GM19328 (cell line): ENCODE data around the gene FAM222A.

ENCODE experiments used
- ATAC-seq: cut with Tn5 transposase; IDR thresholded peaks from one replicate; pipeline ENCODE4 v1.9.1; 2021; ENCODE audit warnings: mild to moderate bottlenecking, moderate library complexity; ENCODE audit not compliant: unreplicated experiment

The FAM222A gene

DNA sequence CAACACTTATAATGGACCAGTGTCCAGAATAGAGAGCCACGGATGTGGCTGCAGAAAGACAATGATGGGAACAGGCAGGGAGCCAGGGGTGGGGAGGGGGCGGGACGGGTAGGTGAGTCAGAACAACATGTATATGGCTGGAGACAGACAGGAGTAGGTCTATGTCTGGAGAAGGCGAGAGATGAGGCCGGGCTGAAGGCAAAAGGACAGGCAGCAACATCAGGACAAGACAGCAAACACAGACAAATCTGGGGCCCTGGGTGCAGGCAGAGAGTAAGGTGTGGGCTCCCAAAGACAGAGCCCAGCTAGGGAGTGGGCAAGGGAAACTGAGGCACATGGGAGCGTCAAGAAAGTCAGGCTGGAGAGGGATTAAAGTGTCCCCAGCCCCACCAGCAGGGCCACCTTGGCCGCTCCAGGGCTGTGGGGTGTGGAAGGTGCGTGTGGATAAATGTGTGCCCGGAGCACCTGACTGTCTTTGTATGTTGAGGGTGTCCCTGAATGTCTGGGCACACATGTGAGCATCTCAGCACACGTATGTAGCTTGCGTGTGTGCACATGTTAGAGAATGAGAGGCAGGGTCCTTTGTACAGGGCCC lies 44.1 kb downstream of the FAM222A start:
- no peak for ATAC-seq

GRCh38 chr12:109758426-109759420 lies 45.1 kb downstream of the FAM222A start:
- no peak for ATAC-seq

DNA sequence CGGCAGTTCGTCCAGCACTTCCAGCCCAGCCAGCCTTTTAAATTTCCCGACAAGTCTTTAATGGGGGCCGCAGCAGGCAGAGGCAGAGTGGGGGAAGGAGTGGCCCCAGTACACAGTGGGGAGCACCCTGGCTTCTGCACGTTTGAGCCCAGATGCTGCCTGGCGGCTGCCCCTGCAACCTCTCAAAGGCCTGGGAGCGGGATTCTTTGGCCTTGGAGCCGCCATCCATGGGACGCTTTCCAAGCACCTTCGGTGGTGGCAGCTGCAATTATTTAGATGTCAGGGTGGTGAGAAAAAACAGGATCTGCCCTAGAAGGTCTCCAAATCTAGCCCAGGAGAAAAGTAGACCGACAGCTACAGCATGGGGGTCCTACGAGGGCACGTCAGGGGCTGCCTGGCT lies 46.0 kb downstream of the FAM222A start:
- ATAC-seq, result no peak

GRCh38 chr12:109760031-109760929 lies 46.7 kb downstream of the FAM222A start:
- no peak for ATAC-seq

GRCh38 chr12:109760930-109761921 lies 47.6 kb downstream of the FAM222A start:
- ATAC-seq, result no peak

DNA sequence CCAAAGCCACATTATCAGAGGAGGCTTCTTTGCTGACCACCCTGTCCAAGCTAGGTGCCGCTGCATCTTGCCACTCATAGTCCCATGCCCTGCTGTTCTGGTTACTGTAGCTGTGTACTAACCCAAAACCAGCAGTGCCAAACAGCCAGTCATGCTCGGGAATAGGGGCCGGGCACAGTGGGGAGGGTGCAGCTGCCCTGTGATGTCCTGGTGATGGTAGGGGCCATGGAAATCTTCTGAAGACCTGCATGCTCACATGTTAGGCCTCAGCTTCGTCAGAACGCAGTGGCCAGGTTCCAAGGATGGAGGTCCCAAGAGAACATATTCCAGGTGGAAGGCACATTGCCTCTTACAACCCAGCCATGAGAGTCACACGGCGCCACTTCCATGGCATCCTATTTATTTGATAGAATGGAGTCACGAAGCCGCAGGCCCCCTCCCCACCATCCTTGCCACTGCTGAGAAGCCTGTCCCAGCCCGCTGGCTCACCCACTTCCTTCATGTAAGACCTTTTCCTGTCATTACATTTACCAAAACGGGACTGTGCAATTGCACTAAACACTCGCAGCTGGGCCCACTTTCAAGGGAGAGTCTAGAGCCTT lies 48.5 kb downstream of the FAM222A start:
- no peak for ATAC-seq

DNA sequence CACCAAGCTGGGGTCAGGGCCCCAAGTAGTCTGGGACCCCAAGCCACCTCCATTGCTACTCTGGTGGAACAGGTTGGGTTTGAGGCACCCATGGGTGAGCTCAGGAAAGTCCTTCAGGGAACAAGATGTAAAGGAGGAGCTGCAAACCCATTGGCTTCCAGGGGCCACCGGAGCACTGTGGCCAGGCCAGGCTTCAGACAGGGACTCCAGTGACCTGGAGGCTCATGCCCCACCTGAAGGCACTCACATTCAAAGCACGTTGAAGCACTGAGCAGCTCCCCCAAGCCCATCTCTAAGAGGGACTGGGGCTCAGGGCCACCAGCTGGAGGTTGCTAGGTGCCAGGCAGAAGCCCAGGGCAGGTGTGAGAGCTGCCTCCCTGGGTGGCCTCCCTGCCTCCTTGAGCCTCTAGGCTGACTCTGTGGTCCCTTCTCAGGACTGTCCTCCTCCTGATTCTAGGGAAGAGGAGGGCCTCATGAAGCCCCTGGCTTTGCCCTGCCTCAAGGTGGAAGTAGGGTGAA lies 49.1 kb downstream of the FAM222A start:
- ATAC-seq, result no peak

DNA sequence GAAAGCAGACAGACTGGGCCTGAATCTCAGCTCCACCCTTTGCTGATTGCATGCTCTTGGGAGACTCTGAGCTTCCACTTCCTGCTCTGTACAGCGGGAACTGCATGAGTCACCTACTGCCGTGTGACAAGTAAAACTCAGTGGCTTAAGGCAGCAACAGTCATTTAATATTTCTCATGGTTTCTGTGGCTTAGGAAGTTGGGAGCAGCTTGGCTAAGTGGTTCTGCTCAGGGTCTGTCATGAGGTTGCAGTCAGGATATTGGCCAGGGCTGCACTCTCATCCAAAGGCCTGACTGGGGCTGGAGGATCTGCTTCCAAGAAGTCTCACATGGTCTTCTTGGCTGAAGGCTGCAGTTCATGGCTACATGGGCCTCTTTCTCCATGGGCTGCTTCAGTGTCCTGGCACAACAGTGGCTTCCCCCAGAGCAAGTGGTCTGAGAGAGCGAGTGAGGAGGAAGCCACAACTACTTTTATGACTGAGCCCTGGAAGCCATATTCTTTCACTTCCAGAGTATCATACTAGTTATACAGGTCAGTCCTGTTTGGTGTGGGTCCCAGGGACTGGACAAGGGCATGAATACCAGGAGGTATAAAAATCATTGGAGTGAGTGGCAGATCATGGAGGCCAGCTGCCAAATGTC lies 49.7 kb downstream of the FAM222A start:
- ATAC-seq, result no peak

GRCh38 chr12:109764123-109764522 lies 50.5 kb downstream of the FAM222A start:
- ATAC-seq, result no peak

DNA sequence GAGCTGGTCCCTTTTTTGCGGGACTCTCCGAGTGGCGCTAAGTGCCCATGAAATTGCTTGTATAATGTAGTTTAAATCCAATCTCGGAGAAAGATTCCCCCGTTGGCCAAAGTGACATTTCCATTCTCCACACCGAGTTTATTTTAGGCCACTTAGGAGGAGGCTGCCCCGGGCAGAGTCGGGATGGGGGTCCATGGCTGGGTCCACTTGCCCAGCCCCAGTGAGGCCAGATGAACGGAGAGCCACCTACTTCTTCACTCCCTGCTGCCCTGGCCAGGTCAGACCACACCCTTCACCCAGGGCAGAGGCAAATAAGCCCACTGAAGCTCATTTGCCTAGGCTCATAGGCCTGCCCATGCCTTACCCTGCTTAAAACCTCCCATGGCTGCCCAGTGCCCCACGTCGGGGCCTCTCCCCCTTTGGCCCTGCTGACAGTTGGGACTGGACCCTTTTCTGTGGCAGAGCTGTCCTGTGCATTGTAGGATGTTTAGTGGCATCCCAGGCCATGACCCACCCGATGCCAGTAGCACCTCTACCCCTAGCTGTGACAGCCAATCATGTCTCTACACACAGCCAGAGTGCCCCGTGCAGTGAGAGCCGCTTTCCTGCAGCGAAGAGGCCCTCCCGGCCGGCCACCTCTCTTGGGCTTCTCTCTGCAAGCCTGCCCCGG lies 51.3 kb downstream of the FAM222A start:
- ATAC-seq, result no peak

- ATAC-seq, result no peak
Measured at GRCh38 chr12:109765446-109765810, 51.8 kb downstream of the FAM222A start.

- ATAC-seq, result no peak
Measured at GRCh38 chr12:109766251-109766778, 52.7 kb downstream of the FAM222A start.

- ATAC-seq, result no peak
Measured at GRCh38 chr12:109767456-109767855, 53.8 kb downstream of the FAM222A start.

DNA sequence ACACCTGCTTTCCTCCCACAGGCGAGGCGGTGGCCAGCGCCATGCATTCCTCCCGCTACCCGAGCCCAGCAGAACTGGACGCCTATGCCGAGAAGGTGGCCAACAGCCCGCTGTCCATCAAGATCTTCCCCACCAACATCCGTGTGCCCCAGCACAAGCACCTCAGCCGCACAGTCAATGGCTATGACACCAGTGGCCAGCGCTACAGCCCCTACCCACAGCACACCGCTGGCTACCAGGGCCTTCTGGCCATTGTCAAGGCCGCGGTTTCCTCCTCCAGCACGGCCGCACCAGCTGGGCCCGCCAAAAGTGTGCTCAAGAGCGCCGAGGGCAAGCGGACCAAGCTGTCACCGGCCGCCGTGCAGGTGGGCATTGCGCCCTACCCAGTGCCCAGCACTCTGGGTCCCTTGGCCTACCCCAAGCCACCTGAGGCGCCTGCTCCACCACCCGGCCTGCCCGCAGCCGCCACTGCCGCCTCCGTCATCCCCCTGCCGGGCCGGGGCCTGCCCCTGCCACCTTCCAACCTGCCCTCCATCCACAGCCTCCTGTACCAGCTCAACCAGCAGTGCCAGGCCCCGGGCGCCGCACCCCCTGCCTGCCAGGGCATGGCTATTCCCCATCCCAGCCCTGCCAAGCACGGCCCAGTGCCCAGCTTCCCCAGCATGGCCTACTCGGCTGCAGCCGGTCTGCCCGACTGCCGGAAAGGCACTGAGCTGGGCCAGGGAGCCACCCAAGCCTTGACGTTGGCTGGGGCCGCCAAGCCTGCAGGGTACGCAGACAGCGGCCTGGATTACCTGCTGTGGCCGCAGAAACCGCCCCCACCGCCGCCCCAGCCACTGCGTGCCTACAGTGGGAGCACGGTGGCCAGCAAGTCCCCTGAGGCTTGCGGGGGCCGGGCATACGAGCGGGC lies 54.6 kb downstream of the FAM222A start:
- ATAC-seq, result no peak

- no peak for ATAC-seq
Measured at GRCh38 chr12:109768901-109769670, 55.5 kb downstream of the FAM222A start.

DNA sequence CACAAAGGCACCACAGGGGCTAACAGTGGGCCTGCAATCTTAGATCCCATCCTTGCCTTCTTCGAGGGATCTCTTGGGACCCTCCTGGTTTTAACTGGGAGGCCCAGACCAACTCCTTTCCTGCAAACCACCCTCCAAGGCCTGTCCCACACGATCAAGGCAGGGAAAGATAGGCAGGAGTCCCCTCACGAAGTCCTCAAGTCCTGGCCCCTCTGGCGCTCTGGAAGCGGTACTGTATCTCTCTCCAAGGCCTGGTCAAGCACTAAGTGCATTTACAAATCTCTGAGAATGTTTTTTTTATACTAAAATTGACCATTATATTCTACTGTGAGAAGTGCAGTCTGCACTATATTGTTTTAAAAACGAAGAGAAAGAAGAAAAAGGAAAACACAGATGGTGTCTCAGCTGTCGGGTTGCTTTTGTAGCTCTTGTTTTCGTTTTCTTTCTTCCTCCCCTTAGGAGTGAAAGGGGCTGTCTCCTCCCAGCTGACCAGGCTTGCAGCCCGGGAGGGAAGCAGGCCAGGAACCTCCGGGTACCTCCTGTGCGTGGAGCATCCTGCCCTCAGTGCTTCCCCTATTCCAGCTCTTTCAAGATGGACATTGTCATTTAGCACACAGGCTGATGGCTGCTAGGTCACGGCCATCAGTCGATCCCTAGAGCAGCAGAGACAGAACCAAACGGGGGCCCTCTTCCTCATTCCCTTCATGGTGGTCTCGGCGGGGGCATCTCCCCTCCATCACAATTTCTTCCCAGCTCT lies 56.7 kb downstream of the FAM222A start:
- ATAC-seq, result no peak
